Measurements from ENCODE around the gene BATF3.

Gene BATF3

GRCh38 chr1:212702672-212703071 is 3.0 kb upstream of the BATF3 start:
- DNase-seq, result no peak

- no peak for DNase-seq
These were observed 2.3 kb upstream of the BATF3 start for GRCh38 chr1:212701910-212702309.

- DNase-seq, result peak; percentile 46
These were observed 1.5 kb upstream of the BATF3 start for GRCh38 chr1:212700892-212701819.

- DNase-seq, result peak; percentile 15
These were observed 717 bp upstream of the BATF3 start for GRCh38 chr1:212700223-212700891.

GRCh38 chr1:212699104-212699624 is 476 bp downstream of the BATF3 start:
- DNase-seq, result peak; percentile 48

- no peak for DNase-seq
These were observed 1.1 kb downstream of the BATF3 start for GRCh38 chr1:212698467-212699103.

GRCh38 chr1:212696721-212697331 is 2.8 kb downstream of the BATF3 start:
- DNase-seq, result no peak

- DNase-seq, result no peak
These were observed 6.6 kb downstream of the BATF3 start for GRCh38 chr1:212692774-212693644.

- no peak for DNase-seq
These were observed 8.0 kb downstream of the BATF3 start for GRCh38 chr1:212691561-212692071.

GRCh38 chr1:212690816-212691403 is 8.7 kb downstream of the BATF3 start:
- DNase-seq, result no peak

GRCh38 chr1:212689758-212690529 is 9.7 kb downstream of the BATF3 start:
- no peak for DNase-seq

- no peak for DNase-seq
These were observed 10.4 kb downstream of the BATF3 start for GRCh38 chr1:212689196-212689725.

- DNase-seq, result no peak
These were observed 11.1 kb downstream of the BATF3 start for GRCh38 chr1:212688341-212689047.

GRCh38 chr1:212687811-212688210 is 11.8 kb downstream of the BATF3 start:
- no peak for DNase-seq

GRCh38 chr1:212686591-212686990 is 13.0 kb downstream of the BATF3 start:
- no peak for DNase-seq

- no peak for DNase-seq
These were observed 13.6 kb downstream of the BATF3 start for GRCh38 chr1:212686069-212686468.

GRCh38 chr1:212685429-212685828 is 14.2 kb downstream of the BATF3 start:
- DNase-seq, result no peak

GRCh38 chr1:212684521-212685090 is 15.0 kb downstream of the BATF3 start:
- DNase-seq, result no peak

- DNase-seq, result no peak
These were observed 15.6 kb downstream of the BATF3 start for GRCh38 chr1:212684076-212684475.
